HUES6 (cell line): ENCODE measurements around the gene ANAPC2.

Experiments
- H3K27ac ChIP-seq: 2 replicates; pipeline ENCODE4 v1.7.0; 2013; ENCODE audit warnings: low read depth, mild to moderate bottlenecking, low read length, inconsistent platforms
- H3K27me3 ChIP-seq: 2 replicates; pipeline ENCODE4 v1.6.1; 2013; ENCODE audit warnings: low read length; ENCODE audit not compliant: control insufficient read depth, insufficient read depth
- H3K36me3 ChIP-seq: 2 replicates; pipeline ENCODE4 v1.6.1; 2013; ENCODE audit warnings: low read length; ENCODE audit not compliant: control insufficient read depth, insufficient read depth
- H3K4me1 ChIP-seq: 2 replicates; pipeline ENCODE4 v1.6.1; 2013; ENCODE audit warnings: low read length; ENCODE audit not compliant: control insufficient read depth, insufficient read depth
- H3K4me3 ChIP-seq: 2 replicates; pipeline ENCODE4 v1.5.1; 2013; ENCODE audit warnings: low read depth, low read length
- H3K9ac ChIP-seq: one replicate; pipeline ENCODE4 v1.6.1; 2013; ENCODE audit warnings: mild to moderate bottlenecking, low read length
- H3K9me3 ChIP-seq: 2 replicates; pipeline ENCODE4 v1.6.1; 2013; ENCODE audit warnings: low read depth, low read length; ENCODE audit not compliant: control insufficient read depth, insufficient read depth

ANAPC2 gene

GRCh38 chr9:137217276-137218211, 29.2 kb upstream of the ANAPC2 start:
- H3K27ac ChIP-seq: no peak overlapping the region
- H3K9ac ChIP-seq: no peak overlapping the region
- H3K9me3 ChIP-seq: no peaks in the 10 kb centered on the region
- peaks cover 42% of the 10 kb centered on the region for H3K36me3 ChIP-seq
- H3K27me3 ChIP-seq: peaks cover 3% of the 10 kb centered on the region
- peak overlapping the region; percentile 18 for H3K4me3 ChIP-seq
- H3K4me1 ChIP-seq: peaks cover 22% of the 10 kb centered on the region

- Histone ChIP-seq H3K9ac (no peak overlapping the region), H3K27ac (no peak overlapping the region), H3K4me1 (peaks cover 22% of the 10 kb centered on the region), H3K27me3 (no peaks in the 10 kb centered on the region; the same call in 1 of the 2 replicates), H3K36me3 (peaks cover 44% of the 10 kb centered on the region), H3K4me3 (no peak overlapping the region), H3K9me3 (no peaks in the 10 kb centered on the region)
These were observed 28.0 kb upstream of the ANAPC2 start for GRCh38 chr9:137216188-137216965.

GRCh38 chr9:137215196-137215986, 27.0 kb upstream of the ANAPC2 start:
- H3K9me3 ChIP-seq: no peaks in the 10 kb centered on the region
- H3K27ac ChIP-seq: no peak overlapping the region
- H3K27me3 ChIP-seq: no peaks in the 10 kb centered on the region
- H3K4me1 ChIP-seq: peaks cover 20% of the 10 kb centered on the region
- peaks cover 45% of the 10 kb centered on the region for H3K36me3 ChIP-seq
- no peak overlapping the region for H3K9ac ChIP-seq
- no peak overlapping the region for H3K4me3 ChIP-seq

- no peak overlapping the region for H3K9ac ChIP-seq
- no peak overlapping the region for H3K4me3 ChIP-seq
- H3K4me1 ChIP-seq: peaks cover 19% of the 10 kb centered on the region
- no peaks in the 10 kb centered on the region for H3K9me3 ChIP-seq
- H3K27me3 ChIP-seq: no peaks in the 10 kb centered on the region
- H3K27ac ChIP-seq: no peak overlapping the region
- H3K36me3 ChIP-seq: peaks cover 51% of the 10 kb centered on the region
These were observed 26.3 kb upstream of the ANAPC2 start for GRCh38 chr9:137214620-137215019.

DNA sequence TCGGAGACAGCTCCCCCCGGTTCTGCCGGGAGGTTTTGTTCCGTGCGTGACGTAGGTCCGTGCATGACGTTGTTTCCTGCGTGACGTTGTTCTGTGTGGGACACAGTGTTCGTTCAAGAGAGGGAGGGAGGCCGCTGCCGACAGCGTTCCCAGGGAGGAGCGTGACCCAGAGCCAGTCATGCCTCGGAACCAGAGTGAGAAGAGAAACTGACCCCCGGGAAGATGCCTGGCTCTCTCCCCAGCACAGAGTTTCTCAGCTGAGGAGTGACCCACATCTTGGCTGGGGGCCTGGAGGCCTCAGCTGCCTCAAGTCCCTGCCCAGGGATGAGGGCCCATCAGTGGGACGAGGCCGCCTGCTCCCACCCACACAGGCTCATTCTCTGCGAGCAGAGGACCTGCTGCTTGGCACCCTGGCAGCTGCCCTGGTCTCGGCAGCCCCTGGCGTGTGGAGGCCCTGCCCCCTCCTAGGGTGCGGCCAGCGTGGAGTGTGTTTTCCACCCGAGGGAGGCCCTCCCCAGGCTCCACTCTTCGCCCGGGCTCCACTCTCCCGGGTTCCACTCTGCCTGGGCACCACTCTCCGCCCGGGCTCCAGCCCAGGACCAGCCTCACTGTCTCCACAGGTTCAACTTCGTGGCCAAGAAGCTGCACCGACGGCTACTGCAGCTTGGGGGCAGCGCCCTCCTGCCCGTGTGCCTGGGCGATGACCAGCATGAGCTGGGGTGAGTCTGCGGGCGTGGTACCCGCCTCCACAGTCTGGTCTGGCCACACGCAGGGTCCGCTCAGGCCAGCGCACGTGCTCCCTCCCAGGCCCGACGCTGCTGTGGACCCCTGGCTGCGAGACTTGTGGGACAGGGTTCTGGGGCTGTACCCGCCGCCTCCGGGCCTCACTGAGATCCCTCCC, 25.1 kb upstream of the ANAPC2 start:
- H3K9ac ChIP-seq: no peak overlapping the region
- H3K9me3 ChIP-seq: no peaks in the 10 kb centered on the region
- H3K27me3 ChIP-seq: no peaks in the 10 kb centered on the region
- H3K4me1 ChIP-seq: peaks cover 9% of the 10 kb centered on the region
- H3K27ac ChIP-seq: no peak overlapping the region
- peaks cover 55% of the 10 kb centered on the region for H3K36me3 ChIP-seq
- H3K4me3 ChIP-seq: no peak overlapping the region

DNA sequence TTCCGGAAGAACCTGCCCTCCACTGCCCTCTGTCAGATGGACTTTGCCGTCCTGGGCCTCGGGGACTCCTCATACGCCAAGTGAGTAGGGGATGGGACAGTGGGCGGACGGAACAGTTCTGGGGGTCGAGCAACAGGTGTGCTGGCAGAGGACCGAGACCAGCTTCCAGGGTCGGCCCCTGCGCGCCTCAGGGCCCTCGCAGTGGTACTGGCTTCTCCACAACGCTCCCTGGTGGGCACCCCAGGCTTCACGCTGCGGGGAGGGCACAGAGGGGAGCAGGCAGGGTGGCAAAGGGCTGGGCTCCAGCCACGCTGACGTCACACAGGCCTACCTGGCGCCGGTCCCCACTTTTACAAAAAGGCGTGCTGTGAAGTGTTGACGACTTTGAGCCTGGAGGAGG, 24.2 kb upstream of the ANAPC2 start:
- peaks cover 57% of the 10 kb centered on the region for H3K36me3 ChIP-seq
- H3K4me3 ChIP-seq: no peak overlapping the region
- no peak overlapping the region for H3K27ac ChIP-seq
- H3K4me1 ChIP-seq: peaks cover 6% of the 10 kb centered on the region
- no peak overlapping the region for H3K9ac ChIP-seq
- H3K27me3 ChIP-seq: no peaks in the 10 kb centered on the region
- H3K9me3 ChIP-seq: no peaks in the 10 kb centered on the region

- H3K36me3 ChIP-seq: peaks cover 61% of the 10 kb centered on the region
- H3K27me3 ChIP-seq: no peaks in the 10 kb centered on the region
- H3K27ac ChIP-seq: no peak overlapping the region
- no peak overlapping the region for H3K9ac ChIP-seq
- peaks cover 3% of the 10 kb centered on the region; the same call in 1 of the 2 replicates for H3K4me1 ChIP-seq
- H3K9me3 ChIP-seq: no peaks in the 10 kb centered on the region
- H3K4me3 ChIP-seq: no peak overlapping the region
These were observed 23.2 kb upstream of the ANAPC2 start for GRCh38 chr9:137211532-137211931.

DNA sequence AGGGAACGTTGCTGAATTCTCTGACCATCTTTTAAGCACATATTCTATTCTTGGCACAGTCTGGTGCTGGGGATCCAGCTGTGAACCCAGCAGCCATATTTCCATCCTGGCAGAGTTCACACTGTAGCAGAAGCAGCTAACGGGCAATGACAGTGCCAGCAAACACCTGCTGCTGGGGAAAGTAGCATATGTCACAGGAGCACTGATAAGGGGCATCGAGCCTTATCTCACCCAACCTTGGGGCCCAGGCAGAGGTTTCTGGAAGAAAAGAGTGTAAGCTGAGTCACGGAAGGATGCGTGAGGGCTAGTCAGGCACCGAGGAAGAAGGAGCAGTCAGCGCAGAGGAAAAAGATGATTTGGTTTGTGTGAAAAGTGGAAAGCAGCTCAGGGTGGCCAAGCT, 18.2 kb upstream of the ANAPC2 start:
- Histone ChIP-seq H3K36me3 (peaks cover 29% of the 10 kb centered on the region), H3K27me3 (no peaks in the 10 kb centered on the region), H3K9ac (no peak overlapping the region), H3K27ac (no peak overlapping the region), H3K4me3 (peak overlapping the region; percentile 100), H3K9me3 (no peaks in the 10 kb centered on the region), H3K4me1 (peaks cover 17% of the 10 kb centered on the region; the same call in 1 of the 2 replicates)

- Histone ChIP-seq H3K9me3 (no peaks in the 10 kb centered on the region), H3K27me3 (no peaks in the 10 kb centered on the region), H3K36me3 (peaks cover 28% of the 10 kb centered on the region), H3K9ac (peak within 1 kb of the TSS; percentile 97), H3K4me3 (peak within 1 kb of the TSS; percentile 100), H3K4me1 (peaks cover 17% of the 10 kb centered on the region; the same call in 1 of the 2 replicates), H3K27ac (peak within 1 kb of the TSS; percentile 90)
These were observed 17.0 kb upstream of the ANAPC2 start, which contains the start of the genes NDOR1 and TMEM203 for GRCh38 chr9:137205126-137206069. Gene NDOR1, plus strand, starts transcription at chr9:137205700. Its CDS starts 78 bp downstream, at chr9:137205778. Gene TMEM203, minus strand, starts transcription at chr9:137205648. Its CDS starts 234 bp downstream, at chr9:137205414.
